ENCODE data around the gene AFF3. TPM values are rescaled to one million over a fixed set of nuclear protein-coding genes. Genes with fewer than 3 reads are reported as not detected.
"Not testable (repeated sequence)": the region's sequence is repeated elsewhere in the genome, so short reads cannot be mapped to it uniquely, and the experiment has no call there.

The AFF3 gene
- total and polyA plus RNA-seq, 10 of the 15 experiments (the other 5 are each of a cell fraction or from before 2014, with no cell fraction given) = 0.26 to 5.5 (median 3.0) TPM

GRCh38 chr2:99933894-99934650 lies 208.3 kb downstream of the AFF3 start (continued):
- no peak for TF ChIP-seq E4F1 (IDR thresholded peaks at IDR 0.05; ENCODE audit: borderline replicate concordance, partially characterized antibody)
- TF ChIP-seq ZNF217 (IDR thresholded peaks at IDR 0.05) = no peak
- TF ChIP-seq GABPA (IDR thresholded peaks at IDR 0.05; ENCODE audit: low read depth) = no peak
- TF ChIP-seq POU2F2 (IDR thresholded peaks at IDR 0.05; ENCODE audit: borderline replicate concordance, low read depth, low read length) = no peak
- TF ChIP-seq ESRRA (IDR thresholded peaks at IDR 0.05; ENCODE audit: low read length) = no peak
- 0 out of 2 replicates have a peak, but pooled peaks have one; percentile 13 for TF ChIP-seq RUNX3 (IDR thresholded peaks at IDR 0.05; ENCODE audit: low read length)
- no peak for TF ChIP-seq BMI1 (IDR thresholded peaks at IDR 0.05; ENCODE audit: borderline replicate concordance)

DNA sequence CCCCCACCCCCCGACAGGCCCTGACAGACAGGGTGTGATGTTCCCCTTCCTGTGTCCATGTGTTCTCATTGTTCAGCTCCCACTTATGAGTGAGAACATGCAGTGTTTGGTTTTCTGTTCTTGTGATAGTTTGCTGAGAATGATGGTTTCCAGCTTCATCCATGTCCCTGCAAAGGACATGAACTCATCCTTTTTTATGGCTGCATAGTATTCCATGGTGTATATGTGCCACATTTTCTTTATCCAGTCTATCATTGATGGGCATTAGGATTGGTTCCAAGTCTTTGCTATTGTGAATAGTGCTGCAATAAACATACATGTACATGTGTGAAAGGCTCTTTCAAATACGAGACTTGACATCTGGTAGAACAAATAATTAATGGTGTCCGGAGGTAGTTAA lies 208.9 kb downstream of the AFF3 start:
- H3K79me2 ChIP-seq (ENCODE audit: control insufficient read depth, insufficient read depth, low read length); in situ Hi-C loops (cut with MboI); BruUV-seq (replicated peaks); H3K27ac ChIP-seq (ENCODE audit: control insufficient read depth, insufficient read depth); DNase-seq (ENCODE audit: low read depth, low spot score); CTCF ChIA-PET; intact Hi-C loops (cut with micrococcal nuclease; ENCODE audit: unreplicated experiment); RAD21 ChIA-PET (ENCODE audit: unreplicated experiment); SMC1A ChIA-PET (ENCODE audit: uncharacterized antibody, unreplicated experiment); H3K4me3 ChIP-seq; H3K27me3 ChIP-seq (replicated peaks in 1 of 2; ENCODE audit: control insufficient read depth in 2 of 2, insufficient read depth in 2 of 2, low read length in 1 of 2); H3K4me2 ChIP-seq (ENCODE audit: control insufficient read depth, insufficient read depth); ATAC-seq; FAIRE-seq; H4K20me1 ChIP-seq (ENCODE audit: control insufficient read depth, insufficient read depth); POLR2A ChIA-PET; H2AFZ ChIP-seq (ENCODE audit: control insufficient read depth, low read depth, low read length); H3K9ac ChIP-seq (ENCODE audit: control insufficient read depth, insufficient read depth, low read length); H3K9me3 ChIP-seq (replicated peaks; ENCODE audit: control insufficient read depth, insufficient read depth, low read length); H3K36me3 ChIP-seq (ENCODE audit: control insufficient read depth in 2 of 2, insufficient read depth in 2 of 2, low read length in 1 of 2); H3K4me1 ChIP-seq (ENCODE audit: control insufficient read depth, insufficient read depth, low read length): not testable (repeated sequence)
- 50% methylated on average over 3 of the region's 3 CpGs for WGBS (ENCODE audit: insufficient coverage, insufficient replicate concordance, low lambda C conversion rate, missing lambda C conversion rate)

Measured in GM12878 (cell line).